ENCODE data around the gene ABHD14A. TPM values are rescaled to one million over a fixed set of nuclear protein-coding genes. Genes with fewer than 3 reads are reported as not detected.

ABHD14A gene
- total RNA-seq, 4 donors from 2014 or later = 19.0 to 53.4 (median 24.5) TPM

- TF ChIP-seq CTCF (IDR thresholded peaks at IDR 0.05) = no peak
- no peak for DNase-seq (ENCODE audit: low spot score)
- no peak for ATAC-seq (ENCODE audit: low FRiP score)
Measured at GRCh38 chr3:52006820-52007133, 31.9 kb downstream of the ABHD14A start.

- ATAC-seq (ENCODE audit: low FRiP score) (no peak), DNase-seq (ENCODE audit: low spot score) (no peak)
- TF ChIP-seq CTCF (IDR thresholded peaks at IDR 0.05) = no peak
Measured at GRCh38 chr3:52007291-52007690, 32.4 kb downstream of the ABHD14A start.

- no peak for TF ChIP-seq CTCF (IDR thresholded peaks at IDR 0.05)
- ATAC-seq (ENCODE audit: low FRiP score) = no peak
- DNase-seq (ENCODE audit: low spot score) = no peak
Measured at GRCh38 chr3:52010431-52010830, 35.6 kb downstream of the ABHD14A start.

- ATAC-seq (ENCODE audit: low FRiP score) = no peak
- no peak for DNase-seq (ENCODE audit: low spot score)
- no peak for TF ChIP-seq CTCF (IDR thresholded peaks at IDR 0.05)
Measured at GRCh38 chr3:52012699-52013098, 37.8 kb downstream of the ABHD14A start.

GRCh38 chr3:52013802-52014598, 39.1 kb downstream of the ABHD14A start:
- DNase-seq (ENCODE audit: low spot score) (no peak), ATAC-seq (ENCODE audit: low FRiP score) (no peak)
- no peak for TF ChIP-seq CTCF (IDR thresholded peaks at IDR 0.05)

- ATAC-seq (ENCODE audit: low FRiP score) = no peak
- no peak for TF ChIP-seq CTCF (IDR thresholded peaks at IDR 0.05)
- DNase-seq (ENCODE audit: low spot score) = no peak
Measured at GRCh38 chr3:52014613-52015012, 39.7 kb downstream of the ABHD14A start.
